ENCODE results near the gene ACR.

ACR gene

DNA sequence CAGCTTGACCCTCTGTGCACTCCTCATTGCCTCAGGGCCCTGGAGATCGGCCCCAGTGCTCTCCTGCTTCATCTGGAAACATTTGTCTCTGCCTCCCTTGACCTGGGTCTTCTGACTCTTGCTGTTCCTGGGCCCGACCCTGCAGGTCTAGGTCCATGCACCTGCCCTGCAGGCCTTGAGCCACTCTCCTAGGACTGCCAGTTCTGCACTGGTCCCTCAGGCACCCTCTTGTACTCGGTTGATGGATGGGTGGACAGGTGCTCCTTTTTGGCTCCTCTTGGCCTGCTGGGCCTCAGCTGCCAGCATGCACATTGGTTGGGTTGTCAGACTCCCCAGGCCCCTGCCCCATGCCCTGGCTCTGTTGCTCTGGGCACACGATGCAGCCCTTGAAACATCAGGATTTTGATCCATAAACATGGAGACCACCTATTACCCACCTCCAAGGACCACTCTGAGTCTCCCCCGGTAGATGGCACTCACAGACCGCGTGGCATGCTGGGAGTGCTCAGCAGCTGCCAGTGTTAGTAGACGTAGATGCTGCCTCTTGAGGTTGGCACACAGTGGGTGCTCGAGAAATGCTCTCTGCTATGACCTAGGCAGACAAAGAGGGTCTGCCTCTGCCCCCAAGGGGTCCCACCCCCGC lies 20.2 kb upstream of the ACR start:
- DNase-seq (ENCODE audit: low read depth in 2 of 2): no peak

DNA sequence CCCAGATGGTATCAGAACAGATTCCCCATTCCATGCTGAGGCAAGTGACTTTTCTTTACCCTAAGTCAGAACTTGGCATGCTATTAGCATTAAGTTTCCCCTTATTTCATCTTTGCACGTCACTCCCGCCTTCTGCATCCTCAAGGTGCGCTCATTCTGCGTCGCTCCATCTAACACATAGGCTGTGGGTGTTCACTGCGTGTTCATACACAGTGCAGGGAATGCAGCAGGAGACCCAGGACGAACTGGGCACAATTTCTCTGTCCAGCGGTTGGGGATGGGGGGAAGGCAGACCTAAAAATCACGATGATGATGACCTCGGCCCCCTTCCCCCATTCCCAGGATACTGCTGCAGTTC lies 19.7 kb upstream of the ACR start:
- DNase-seq (ENCODE audit: low read depth in 2 of 2): no peak

DNA sequence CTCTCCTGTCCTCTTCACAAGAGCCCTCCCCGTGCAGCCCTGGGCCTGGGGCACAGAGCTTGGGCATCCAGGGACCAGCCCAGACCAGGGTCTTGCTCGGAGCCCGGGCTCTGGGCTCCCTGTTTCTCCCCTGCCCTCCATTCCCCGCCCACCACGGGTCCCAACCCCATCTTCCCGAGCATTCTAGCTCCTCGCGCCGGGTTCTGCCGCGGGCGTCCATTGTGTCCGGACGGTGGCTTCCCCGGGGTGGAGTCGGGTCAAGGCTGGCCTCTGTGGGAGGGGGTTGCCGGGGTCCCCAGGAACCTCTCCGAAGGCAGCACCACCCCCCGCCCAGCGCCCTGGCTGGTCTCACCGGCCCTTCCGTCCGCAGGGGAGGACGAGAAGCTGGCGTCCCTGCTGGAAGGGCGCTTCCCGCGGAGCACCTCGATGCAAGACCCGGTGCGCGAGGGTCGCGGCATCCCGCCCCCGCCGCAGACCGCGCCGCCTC lies 18.1 kb upstream of the ACR start:
- DNase-seq (ENCODE audit: low read depth in 2 of 2): no peak

DNA sequence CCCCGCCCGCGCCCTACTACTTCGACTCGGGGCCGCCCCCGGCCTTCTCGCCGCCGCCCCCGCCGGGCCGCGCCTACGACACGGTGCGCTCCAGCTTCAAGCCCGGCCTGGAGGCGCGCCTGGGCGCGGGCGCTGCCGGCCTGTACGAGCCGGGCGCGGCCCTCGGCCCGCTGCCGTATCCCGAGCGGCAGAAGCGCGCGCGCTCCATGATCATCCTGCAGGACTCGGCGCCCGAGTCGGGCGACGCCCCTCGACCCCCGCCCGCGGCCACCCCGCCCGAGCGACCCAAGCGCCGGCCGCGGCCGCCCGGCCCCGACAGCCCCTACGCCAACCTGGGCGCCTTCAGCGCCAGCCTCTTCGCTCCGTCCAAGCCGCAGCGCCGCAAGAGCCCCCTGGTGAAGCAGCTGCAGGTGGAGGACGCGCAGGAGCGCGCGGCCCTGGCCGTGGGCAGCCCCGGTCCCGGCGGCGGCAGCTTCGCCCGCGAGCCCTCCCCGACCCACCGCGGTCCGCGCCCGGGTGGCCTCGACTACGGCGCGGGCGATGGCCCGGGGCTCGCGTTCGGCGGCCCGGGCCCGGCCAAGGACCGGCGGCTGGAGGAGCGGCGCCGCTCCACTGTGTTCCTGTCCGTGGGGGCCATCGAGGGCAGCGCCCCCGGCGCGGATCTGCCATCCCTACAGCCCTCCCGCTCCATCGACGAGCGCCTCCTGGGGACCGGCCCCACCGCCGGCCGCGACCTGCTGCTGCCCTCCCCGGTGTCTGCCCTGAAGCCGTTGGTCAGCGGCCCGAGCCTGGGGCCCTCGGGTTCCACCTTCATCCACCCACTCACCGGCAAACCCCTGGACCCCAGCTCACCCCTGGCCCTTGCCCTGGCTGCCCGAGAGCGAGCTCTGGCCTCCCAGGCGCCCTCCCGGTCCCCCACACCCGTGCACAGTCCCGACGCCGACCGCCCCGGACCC lies 17.4 kb upstream of the ACR start:
- no peak for DNase-seq (ENCODE audit: low read depth in 2 of 2)

DNA sequence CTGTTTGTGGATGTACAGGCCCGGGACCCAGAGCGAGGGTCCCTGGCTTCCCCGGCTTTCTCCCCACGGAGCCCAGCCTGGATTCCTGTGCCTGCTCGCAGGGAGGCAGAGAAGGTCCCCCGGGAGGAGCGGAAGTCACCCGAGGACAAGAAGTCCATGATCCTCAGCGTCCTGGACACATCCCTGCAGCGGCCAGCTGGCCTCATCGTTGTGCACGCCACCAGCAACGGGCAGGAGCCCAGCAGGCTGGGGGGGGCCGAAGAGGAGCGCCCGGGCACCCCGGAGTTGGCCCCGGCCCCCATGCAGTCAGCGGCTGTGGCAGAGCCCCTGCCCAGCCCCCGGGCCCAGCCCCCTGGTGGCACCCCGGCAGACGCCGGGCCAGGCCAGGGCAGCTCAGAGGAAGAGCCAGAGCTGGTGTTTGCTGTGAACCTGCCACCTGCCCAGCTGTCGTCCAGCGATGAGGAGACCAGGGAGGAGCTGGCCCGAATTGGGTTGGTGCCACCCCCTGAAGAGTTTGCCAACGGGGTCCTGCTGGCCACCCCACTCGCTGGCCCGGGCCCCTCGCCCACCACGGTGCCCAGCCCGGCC lies 16.7 kb upstream of the ACR start:
- DNase-seq (ENCODE audit: low read depth in 2 of 2): no peak

DNA sequence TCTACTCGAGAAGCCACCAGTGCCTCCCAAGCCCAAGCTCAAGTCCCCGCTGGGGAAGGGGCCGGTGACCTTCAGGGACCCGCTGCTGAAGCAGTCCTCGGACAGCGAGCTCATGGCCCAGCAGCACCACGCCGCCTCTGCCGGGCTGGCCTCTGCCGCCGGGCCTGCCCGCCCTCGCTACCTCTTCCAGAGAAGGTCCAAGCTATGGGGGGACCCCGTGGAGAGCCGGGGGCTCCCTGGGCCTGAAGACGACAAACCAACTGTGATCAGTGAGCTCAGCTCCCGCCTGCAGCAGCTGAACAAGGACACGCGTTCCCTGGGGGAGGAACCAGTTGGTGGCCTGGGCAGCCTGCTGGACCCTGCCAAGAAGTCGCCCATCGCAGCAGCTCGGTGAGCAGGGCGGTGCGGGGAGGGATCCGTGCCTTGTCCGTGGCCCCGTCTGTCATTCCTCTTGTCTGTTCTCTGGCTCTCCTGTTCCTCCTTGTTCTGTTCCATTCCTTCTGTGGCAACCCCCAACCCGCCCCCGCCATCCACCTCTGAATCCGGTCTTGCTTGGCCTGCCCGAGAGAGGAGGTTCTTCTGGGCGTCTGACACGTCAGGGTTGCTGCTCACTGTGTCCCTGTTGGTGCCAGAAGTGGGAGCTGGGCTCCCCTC lies 15.8 kb upstream of the ACR start:
- no peak for DNase-seq (ENCODE audit: low read depth in 2 of 2)

DNA sequence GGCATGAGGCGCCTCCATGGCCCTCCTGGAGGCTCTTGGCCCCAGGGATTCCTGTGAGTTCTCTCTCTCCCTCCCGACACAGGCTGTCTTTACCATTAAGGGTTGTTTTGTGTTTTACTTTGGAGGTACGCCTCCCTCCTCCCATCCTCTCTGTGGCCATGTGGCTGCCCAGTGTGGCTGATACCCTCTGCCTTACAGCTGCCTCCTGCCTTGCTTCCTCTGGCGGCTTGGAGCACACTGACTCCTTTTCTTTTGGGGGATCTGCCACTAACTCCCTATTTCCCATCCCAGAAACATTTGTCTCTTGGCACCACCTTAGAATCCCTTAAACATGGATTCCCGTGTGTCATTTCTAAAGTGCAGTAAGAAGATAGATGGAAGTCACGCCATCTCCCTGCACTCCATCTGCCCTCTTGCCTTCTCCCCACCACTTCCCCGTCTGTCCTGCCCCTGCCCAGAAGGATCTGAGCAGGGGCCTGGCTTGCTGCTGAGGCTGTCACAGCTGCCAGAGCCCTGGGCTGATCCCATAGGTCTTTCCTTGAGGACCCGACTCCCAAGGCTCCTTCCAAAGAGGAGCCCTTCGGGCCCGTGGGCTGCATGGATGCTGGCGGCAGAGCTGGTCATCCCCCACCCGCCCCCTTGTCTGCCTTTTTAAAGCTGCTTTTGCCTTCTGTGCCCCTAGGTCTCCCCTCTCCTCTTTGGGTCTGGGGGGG lies 15.1 kb upstream of the ACR start:
- no peak for DNase-seq (ENCODE audit: low read depth in 2 of 2)

DNA sequence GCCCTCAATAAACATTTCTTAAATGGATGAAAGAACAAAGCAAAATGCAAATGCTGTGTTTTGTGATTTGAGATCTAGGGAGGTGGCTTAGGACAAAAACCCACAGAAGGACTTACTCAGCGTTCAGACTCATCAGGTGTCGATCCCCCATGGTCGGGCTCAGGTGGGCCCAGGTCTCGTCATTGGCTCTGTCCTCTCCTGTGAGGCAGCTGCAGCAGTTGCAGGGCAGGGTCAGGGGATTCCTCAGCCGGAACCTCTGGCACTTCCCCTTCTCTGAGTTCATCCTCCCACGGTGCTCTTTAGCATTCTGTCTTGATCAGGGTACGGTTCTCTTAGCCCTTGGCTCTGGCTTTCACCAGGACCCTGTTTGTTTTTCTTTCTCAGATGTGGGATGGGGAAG lies 14.0 kb upstream of the ACR start:
- DNase-seq (ENCODE audit: low read depth in 2 of 2): no peak

DNA sequence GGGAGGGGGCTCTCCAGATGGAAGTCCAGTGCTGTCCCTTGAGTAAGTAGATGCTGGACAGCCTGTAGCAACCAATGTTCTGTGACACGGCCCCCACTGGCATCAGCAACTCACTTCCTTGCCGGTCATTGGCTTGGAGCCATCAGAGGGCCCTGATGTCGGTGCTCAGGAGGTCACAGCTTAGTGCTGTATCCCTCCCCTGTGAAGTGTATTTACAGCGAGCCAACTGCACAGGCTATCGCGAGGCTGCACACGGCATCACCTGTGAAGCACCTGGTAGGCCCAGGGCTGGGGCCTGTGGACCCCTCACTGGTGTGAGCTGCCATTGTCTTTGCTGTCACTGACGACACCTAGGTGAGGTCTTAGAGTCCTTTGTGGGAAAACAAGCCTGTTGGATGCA lies 13.4 kb upstream of the ACR start:
- DNase-seq (ENCODE audit: low read depth in 2 of 2): no peak

DNA sequence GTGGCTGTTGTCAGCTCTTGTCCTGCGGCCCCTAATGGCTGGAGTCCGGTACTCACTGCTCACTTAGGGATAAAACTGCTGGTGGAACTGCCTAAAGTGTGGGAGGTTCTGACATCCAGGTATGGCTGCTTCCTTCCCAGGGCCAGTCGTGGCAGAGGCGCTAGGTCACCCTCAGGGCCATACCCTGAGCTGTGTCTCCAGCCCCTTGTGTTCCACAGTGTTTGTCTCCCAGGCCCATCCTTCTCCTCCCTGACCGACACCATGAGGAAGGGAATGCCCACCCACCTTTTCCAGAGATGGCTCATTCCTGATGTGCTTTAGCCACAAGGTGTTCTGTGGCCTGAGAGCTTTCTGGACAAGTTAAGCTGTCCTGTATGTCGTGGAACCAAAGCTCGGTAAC lies 12.4 kb upstream of the ACR start:
- no peak for DNase-seq (ENCODE audit: low read depth in 2 of 2)

DNA sequence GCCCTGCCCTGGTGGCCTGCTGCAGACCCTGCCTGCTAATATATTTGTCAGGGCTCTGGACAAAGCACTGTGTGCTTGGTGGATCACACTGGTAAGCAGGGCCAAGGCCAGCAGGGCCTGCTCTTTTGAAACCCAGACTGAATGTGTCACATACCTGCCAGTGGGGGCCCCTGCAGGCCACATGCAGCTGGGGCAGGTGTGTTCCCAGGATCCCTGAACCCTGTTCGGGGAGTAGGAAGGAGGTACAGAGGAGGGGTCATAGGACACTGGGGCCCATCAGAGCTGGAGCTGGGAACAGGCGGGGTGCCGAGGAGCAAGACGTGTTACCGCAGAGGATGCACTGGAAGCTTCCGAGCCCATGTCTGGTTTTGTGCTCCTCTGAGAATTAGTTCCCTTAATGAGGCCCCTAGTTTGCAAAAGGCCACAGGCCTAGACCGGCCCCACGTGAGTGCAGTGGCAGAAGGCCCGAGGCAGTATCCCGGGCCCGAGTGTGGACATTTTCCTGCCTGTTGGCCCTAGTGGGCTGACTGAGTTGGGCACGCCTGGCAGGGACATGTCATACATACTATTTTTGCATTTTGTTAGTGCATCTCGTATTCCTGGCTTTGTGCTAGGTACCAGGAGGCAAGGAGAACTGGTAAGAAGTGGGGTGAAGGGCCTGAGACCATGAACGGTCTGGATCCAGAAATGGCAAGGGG lies 11.2 kb upstream of the ACR start:
- DNase-seq (ENCODE audit: low read depth in 2 of 2): no peak

DNA sequence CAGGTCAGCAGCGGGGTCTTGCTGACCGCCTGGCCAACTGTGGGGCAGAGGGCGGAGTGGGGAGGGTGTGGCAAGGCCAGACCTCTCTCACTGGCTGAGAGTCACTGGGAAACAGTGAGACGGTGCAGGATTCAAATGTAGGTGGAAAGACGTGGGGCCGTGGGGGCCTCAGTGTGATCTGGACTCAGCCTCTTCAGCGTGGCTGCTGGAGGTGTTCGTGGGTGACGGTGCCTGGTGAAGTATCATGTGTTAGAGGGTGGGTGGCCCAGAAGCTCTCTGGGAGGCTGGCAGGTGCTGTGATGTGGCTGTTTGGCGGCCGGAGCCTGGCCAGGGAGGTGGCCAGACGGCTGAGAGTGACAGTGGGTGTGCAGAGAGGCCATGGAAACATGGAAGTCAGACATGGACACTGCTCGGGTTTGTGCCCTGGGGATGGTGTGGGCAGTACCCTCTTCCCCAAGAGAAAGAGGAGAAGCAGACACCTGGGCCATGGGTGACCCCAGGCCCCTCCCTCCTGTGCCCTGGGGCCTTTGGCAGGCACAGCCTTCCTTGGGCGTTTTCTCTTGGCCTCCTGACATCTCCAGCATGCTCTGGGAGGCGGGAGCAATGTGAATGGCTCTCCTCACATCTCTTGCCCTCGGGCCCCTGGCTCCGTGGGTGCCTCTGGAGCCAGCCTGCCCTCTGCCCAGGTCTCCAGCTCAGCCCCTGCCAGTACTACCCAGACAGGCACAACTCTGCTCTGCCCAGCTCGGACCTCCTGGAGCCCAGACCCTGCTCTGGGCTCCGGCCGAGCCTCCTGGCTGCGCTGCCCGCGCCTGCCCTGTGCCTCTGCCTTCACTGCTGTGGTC lies 10.1 kb upstream of the ACR start:
- no peak for DNase-seq (ENCODE audit: low read depth in 2 of 2)

DNA sequence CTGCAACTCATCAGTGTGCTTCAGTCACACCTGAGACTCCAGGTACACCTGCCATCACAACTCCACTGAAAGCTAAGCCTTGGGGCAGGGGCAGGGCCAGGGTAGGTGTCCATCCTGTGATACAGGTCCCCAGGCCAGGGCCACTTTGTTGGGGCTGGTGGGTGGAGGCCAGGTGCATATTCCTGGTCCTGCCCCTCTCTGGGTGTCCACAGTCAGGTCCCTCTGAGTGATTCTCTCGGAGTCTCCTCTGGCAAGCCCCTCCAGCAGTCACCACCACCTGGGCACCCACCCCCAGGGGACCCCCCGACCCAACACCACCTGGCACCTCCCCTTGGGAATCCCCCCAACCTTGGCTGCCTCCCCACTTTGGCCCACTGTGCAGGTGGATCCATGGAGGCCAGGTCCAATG lies 9.5 kb upstream of the ACR start:
- DNase-seq (ENCODE audit: low read depth in 2 of 2): no peak

DNA sequence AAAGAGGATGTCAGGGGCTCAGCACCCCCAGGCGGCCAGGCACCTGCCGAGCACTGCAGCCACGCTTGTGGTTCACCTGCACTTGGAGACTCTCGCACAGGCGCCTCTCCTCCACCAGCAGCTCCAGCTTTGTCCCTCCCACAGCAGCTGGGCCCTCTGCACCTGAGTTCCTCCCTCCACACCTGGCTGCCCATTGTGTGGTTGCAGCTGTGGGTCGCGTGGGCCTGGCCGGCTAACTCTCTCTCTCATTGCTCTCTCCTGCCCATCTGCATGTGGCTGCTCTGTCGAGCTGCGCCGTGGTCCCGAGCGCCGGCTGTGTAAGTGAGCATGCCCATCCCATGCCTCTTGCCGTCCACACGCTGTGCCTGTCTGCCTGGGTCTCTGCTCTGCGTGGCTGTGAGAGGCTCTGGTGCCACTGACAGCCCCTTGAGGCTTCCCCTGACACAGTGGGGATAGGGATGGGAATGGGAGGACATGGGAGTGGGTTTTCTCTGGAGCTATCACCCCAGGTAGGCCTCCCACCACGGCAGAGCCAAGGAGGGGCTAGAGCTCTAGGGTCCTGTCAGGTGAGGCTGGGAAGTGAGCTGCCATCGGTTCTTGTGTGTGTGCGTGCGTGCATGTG lies 8.5 kb upstream of the ACR start:
- no peak for DNase-seq (ENCODE audit: low read depth in 2 of 2)

DNA sequence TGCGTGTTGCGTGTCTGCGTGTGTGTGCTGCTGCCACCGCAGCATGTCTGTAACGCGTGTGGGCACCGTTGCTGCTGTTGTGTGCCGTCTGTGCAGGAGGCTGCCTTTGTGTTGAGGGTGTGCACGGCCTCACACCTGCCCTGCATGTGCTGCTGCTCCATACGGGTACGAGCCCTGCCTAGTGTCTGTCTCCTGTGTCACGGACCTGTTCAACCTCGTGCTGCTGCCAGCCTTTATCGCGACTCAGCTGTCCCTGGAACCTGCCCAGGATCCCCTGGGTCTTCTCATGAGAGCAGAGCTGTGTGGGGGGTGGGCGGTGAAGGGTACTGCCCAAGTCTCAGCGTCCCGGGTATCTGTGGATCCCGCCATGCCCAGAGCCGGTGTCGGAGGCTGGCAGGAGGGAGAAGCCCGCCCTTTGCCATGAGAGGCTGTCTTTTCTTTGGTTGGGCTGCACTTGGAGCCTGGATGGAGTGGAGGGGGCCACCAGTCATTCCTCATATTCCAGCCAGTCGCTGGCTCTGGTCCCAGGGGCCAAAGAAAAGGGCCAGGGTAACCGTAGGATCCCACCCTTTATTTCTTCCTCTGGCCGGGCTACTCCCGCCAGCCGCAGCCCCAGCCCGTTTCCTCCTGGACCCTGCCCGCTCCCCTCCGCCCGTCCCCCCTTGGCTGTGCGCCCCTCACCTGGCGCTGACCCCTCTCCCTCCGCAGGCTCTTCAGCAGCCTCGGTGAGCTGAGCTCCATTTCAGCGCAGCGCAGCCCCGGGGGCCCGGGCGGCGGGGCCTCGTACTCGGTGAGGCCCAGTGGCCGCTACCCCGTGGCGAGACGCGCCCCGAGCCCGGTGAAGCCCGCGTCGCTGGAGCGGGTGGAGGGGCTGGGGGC lies 7.8 kb upstream of the ACR start:
- no peak for DNase-seq (ENCODE audit: low read depth in 2 of 2)

DNA sequence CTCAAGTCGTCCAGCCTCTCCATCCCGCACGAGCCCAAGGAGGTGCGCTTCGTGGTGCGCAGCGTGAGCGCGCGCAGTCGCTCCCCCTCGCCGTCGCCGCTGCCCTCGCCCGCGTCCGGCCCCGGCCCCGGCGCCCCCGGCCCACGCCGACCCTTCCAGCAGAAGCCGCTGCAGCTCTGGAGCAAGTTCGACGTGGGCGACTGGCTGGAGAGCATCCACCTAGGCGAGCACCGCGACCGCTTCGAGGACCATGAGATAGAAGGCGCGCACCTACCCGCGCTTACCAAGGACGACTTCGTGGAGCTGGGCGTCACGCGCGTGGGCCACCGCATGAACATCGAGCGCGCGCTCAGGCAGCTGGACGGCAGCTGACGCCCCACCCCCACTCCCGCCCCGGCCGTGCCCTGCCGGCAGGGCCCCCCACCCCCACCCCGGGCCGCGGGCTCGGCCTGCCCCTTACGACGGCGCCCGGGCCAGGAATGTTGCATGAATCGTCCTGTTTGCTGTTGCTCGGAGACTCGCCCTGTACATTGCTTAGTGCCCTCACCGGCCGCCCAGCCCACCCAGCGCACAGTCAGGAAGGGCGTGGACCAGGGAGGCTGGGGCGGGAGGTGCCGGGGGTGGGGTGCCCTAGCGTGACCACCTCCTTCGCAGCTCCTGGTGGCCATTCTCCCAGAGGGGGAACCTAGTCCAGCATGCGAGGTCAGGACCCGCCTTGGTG lies 6.9 kb upstream of the ACR start:
- DNase-seq (ENCODE audit: low read depth in 2 of 2): no peak

DNA sequence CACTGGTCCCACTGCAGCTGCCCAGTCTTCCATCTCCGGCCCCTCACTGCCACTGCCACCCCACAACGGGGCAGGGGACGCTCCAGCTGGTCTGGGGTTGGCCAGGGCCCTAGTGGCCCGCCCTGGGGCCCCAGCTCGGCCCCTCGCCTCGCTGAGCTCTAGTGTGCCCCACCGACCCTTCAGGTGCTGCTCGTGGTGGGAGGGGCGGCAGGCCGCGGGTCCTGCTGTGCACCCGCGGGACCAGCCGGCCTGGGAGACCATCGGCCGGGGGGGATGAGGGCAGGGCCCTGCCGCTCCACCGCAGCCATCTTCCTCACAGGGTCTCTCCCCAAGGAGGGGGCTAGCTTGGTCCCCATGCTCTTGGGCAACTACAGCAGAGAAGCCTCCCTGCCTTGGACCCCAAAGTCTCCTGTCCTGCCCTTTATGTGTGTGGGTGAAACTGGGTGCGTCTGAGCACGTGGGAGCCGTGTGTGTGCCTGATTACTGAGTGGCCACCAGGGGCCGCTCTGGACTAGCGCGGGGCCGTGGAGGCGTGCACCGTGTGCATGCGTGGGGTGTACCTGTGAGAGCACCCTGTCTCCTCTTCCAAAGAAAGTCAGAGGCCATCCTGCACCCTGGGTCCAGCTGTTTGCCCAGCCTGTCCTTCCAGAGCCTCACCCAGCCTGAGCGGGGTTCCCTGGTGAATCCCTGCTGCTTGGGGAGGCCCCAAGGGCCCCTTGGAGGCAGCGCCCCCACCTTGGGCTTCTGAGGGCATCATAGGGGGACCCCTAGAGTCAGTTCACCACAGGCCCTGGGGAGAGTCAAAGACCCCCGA lies 6.0 kb upstream of the ACR start:
- peak; percentile 19 to 44 for DNase-seq (ENCODE audit: low read depth in 2 of 2)
